Brain microvascular endothelial cell (primary cell): Measurements from ENCODE around the gene NFKBIA.
"Not testable (repeated sequence)": the region's sequence is repeated elsewhere in the genome, so short reads cannot be mapped to it uniquely, and the experiment has no call there.

Experiments
- DNase-seq: peaks from one replicate; pipeline ENCODE4 v3.0.0-alpha.2; 2020
- H3K27ac ChIP-seq: fragments of 250-450 bp; sonication (Bioruptor Pico); 2 replicates; pipeline ENCODE4 v1.5.1; 2020; ENCODE audit warnings: mild to moderate bottlenecking, moderate library complexity
- H3K27me3 ChIP-seq: fragments of 250-450 bp; sonication (Bioruptor Pico); replicated peaks from 2 replicates; pipeline ENCODE4 v1.5.1; 2020; ENCODE audit warnings: mild to moderate bottlenecking
- H3K36me3 ChIP-seq: fragments of 250-450 bp; sonication (Bioruptor Pico); replicated peaks from 2 replicates; pipeline ENCODE4 v1.5.1; 2020; ENCODE audit warnings: mild to moderate bottlenecking
- H3K4me3 ChIP-seq: 2 replicates; pipeline ENCODE4 v1.5.1; 2011; ENCODE audit warnings: low read depth, mild to moderate bottlenecking, control low read depth, low read length, moderate library complexity
- in situ Hi-C: cut with HindIII; loops from 2 replicates; pipeline ENCODE4 v1.10.0; 2017; ENCODE audit warnings: low sequenced_read_pairs, low pct_ligation_motif_present
- TF ChIP-seq, protein P1 (sequence below): IDR thresholded peaks from 2 replicates; pipeline ENCODE4 v1.5.1; 2011; ENCODE audit warnings: low read depth, mild to moderate bottlenecking, moderate library complexity, low read length, control low read depth, inconsistent platforms; ENCODE audit errors: missing control alignments

NFKBIA gene

DNA sequence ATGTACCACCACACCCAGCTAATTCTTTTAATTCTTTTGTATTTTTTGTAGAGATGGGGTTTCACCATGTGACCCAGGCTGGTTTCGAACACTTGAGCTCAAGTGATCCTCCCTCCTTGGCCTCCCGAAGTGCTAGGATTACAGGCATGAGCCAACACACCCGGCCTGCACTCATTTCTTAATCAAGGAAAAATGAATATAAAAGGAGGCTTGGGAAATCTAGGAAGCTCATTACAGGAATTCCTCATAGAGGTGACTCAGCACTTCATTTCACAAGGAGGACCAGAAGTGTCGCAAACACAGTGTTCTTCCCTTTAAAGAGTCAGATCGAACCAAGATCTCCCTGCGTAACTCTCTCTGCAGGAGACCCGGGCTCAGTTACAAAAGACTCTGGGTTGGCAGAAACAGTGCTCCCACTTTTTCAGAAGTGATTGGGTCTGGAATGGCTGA lies 30.3 kb downstream of the NFKBIA start:
- DNase-seq = peak; percentile 88
- in situ Hi-C loops = no loop called here
- H3K27ac ChIP-seq = peak overlapping the region; percentile 51
- no peaks in the 10 kb centered on the region for H3K27me3 ChIP-seq
- H3K36me3 ChIP-seq = no peaks in the 10 kb centered on the region
- no peak overlapping the region for H3K4me3 ChIP-seq
- TF ChIP-seq, protein P1, sequence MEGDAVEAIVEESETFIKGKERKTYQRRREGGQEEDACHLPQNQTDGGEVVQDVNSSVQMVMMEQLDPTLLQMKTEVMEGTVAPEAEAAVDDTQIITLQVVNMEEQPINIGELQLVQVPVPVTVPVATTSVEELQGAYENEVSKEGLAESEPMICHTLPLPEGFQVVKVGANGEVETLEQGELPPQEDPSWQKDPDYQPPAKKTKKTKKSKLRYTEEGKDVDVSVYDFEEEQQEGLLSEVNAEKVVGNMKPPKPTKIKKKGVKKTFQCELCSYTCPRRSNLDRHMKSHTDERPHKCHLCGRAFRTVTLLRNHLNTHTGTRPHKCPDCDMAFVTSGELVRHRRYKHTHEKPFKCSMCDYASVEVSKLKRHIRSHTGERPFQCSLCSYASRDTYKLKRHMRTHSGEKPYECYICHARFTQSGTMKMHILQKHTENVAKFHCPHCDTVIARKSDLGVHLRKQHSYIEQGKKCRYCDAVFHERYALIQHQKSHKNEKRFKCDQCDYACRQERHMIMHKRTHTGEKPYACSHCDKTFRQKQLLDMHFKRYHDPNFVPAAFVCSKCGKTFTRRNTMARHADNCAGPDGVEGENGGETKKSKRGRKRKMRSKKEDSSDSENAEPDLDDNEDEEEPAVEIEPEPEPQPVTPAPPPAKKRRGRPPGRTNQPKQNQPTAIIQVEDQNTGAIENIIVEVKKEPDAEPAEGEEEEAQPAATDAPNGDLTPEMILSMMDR = no peak

DNA sequence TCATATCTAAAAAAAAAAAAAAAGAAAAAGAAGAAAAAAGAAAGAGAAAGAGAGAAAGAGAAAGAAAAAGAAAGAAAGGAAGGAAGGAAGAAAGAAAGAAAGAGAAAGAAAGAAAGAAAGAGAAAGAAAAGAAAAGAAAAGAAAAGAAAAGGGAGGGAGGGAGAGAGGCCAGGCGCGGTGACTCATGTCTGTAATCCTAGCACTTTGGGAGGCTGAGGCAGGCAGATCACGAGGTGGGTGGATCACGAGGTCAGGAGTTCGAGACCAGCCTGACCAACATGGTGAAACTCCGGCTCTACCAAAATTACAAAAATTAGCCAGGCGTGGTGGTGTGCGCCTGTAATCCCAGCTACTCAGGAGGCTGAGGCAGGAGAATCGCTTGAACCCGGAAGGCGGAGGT lies 31.3 kb downstream of the NFKBIA start:
- H3K27ac ChIP-seq, in situ Hi-C loops, H3K27me3 ChIP-seq, H3K4me3 ChIP-seq, DNase-seq, H3K36me3 ChIP-seq: not testable (repeated sequence)

DNA sequence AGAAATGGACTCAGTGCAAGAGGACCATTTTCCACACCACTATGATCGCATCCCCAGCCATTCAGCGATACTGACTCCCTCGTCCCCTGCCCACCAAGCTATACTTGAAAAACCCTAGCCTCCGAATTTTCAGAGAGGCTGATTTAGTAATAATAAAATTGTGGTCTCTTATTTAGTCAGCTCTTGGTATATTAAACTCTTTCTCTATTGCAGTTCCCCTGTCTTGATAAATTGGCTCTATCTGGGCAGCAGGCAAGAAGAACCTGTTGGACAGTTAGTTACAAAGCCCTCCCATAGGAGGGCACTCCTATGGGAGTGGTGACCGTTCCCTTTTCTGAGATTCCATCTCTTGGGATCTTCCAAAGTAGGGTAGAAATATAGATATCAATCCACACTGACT lies 33.6 kb downstream of the NFKBIA start:
- TF ChIP-seq, protein P1 = no peak
- no peaks in the 10 kb centered on the region for H3K27me3 ChIP-seq
- no peaks in the 10 kb centered on the region for H3K36me3 ChIP-seq
- in situ Hi-C loops = no loop called here
- H3K27ac ChIP-seq = no peak overlapping the region
- no peak overlapping the region for H3K4me3 ChIP-seq
- DNase-seq = no peak

DNA sequence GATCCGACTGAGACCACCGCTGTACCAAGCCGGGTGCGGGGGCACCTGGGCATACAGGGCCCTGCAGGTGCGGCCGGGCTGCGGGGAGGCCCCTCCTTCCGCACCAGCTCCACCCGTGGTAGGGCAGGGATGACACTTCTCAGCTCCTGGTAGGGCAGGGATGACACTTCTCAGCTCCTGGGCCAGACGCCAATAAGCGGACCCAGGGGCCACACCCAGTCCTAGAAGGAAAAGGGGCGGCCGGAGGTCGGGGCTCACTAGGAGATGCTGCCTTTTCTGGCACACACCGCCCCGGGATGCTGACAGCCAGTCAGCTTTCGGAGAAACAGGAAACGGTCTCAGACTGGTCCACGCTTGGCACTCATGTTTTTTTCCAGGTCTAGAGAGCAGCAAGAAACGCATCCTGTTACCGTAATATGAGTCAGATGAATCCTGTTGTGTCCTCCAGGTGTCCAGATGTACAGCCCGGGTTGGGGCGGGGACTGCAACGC lies 34.8 kb downstream of the NFKBIA start:
- TF ChIP-seq, protein P1 = no peak
- Histone ChIP-seq H3K4me3 (no peak overlapping the region), H3K27ac (no peak overlapping the region), H3K27me3 (no peaks in the 10 kb centered on the region), H3K36me3 (no peaks in the 10 kb centered on the region)
- DNase-seq = no peak
- in situ Hi-C loops = no loop called here

DNA sequence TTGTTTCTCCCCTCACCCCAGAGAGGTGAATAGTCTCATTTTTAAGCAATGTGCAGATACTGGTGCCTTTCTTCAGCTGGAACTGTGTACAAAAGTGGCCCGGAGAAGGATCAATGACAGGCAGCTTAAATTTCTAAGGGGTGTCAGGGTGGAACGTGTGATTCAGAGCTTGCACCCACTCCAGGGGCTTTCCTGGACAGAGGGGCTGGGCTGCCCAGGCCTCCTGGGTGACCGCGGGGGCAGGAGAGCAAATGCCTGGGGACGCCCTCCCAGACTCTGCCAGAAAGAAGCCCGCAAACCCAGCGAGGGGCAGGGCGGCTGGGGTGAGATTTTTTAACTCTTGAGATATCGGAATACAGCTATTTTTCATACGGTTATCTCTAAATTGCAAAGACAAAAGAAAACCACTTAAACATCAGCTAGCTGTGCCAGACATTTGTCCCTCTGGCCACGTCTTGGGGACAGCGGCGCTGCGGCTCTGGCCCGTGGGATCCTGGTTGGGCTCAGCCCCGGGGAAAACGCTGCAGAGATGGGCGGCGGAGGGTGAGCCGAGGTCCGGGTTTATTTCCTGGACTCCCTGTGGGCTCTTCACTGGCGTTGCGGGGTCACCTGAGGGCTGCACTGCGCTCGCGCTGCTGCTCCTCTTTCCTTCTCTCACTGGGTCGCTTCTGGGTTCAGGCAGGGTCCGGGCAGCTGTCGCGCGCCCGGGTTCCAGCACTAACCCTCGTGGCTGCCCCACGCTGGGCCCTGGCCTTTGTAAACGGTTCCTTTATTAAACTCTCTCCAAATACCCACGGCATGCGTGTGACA lies 35.8 kb downstream of the NFKBIA start:
- TF ChIP-seq, protein P1 = no peak
- Histone ChIP-seq H3K4me3 (peak overlapping the region; percentile 9), H3K36me3 (no peaks in the 10 kb centered on the region), H3K27ac (no peak overlapping the region), H3K27me3 (no peaks in the 10 kb centered on the region)
- in situ Hi-C loops = no loop called here
- no peak for DNase-seq

DNA sequence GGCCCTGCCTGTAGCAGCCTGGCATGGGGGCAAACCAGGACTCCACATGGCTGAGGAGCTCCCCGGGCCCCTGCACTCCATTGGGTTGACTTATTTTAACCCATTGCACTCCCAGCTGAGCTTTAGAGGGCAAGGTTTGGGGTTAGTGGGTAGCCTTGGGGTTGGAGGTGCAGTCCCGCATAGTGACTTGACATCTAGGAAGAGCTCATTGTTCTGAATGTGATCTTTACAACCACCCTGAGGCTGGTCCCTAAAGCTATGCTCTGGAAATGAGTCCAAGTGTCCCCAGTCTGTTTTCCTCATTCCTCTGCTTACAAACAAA lies 36.4 kb downstream of the NFKBIA start:
- no peak overlapping the region for H3K4me3 ChIP-seq
- no peak for DNase-seq
- H3K27me3 ChIP-seq = no peaks in the 10 kb centered on the region
- in situ Hi-C loops = no loop called here
- H3K27ac ChIP-seq = no peak overlapping the region
- H3K36me3 ChIP-seq = no peaks in the 10 kb centered on the region
- TF ChIP-seq, protein P1 = no peak
